Eye (tissue), 1 donor: ENCODE results near the gene CLEC11A.

Experiments
- DNase-seq: peaks from one replicate; pipeline ENCODE4 v3.0.0-alpha.2; 2015

CLEC11A gene

DNA sequence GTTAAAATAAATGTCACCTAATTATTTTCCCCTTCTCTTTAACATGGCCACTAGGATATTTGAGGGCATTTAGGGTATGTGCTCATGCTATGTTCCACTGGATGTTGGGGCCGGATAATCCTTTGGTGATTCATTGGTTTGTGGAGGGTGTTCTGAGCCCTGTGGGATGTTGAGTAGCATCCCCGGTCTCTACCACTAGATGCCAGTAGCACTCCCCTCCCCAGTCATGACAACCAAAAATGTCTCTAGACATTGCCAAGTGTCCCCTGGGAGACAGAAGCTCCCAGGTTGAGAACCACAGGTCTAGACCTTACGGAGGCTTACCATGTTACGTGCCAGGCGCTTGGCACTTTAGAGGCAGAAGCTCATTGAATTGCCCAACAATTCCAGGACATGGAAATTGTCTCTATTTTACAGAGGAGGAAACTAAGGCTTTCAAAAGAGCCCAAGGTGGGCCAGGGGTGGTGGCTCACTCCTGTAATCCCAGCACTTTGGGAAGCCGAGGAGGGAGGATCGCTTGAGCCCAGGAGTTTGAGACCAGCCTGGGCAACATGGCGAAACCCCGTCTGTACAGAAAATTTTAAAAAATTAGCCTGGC lies 17.6 kb upstream of the CLEC11A start:
- DNase-seq: peak; percentile 75

DNA sequence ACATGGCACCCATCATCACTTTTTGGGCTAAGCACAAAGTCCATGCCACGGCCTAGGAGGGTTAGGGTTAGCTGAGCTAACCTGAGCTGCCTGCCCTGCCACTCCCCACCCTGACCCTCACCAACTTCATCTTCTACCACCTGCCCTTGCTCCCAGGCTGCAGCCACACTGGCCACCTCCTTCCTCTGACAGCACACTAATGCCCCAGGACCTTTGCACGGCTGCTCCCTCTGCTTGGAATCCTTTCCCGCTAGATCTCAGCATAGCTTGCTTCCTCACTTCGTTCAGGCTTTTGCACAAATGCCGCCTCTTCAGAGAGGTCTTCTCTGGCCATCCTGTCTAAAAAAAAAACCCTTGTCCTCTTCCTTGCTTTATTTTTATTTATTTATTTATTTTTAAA lies 16.8 kb upstream of the CLEC11A start:
- DNase-seq: no peak

DNA sequence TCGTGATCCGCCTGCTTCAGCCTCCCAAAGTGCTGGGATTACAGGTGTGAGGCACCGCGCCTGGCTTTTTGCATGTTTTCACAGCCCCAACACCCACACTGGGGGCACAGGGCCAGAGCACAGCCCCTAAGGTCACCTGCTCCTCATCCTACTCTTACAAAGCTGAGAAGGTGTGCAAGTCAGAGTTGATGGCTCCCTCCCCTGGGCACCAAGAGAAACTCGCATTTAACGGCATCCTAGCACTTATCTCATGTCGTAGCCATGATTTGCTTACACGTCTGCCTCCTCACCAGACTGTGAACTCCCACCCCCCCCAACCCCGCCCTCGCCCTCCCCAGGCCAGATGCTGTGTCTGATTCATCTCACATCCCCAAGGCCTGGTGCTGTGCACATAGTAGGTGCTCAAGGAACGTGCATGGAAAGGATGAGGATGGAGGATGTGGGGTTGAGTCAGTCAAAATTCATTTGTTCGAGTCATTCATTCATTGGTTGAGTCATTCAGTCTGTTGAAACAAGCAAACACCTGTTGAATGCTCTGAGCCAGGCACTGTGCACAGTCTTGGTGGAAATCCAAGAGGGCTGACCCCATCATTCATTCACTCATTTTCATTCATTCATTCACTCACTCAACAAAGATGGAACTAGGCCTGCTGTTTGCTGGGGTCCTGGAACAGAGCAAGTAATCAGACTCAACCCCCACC lies 14.8 kb upstream of the CLEC11A start:
- DNase-seq: no peak

DNA sequence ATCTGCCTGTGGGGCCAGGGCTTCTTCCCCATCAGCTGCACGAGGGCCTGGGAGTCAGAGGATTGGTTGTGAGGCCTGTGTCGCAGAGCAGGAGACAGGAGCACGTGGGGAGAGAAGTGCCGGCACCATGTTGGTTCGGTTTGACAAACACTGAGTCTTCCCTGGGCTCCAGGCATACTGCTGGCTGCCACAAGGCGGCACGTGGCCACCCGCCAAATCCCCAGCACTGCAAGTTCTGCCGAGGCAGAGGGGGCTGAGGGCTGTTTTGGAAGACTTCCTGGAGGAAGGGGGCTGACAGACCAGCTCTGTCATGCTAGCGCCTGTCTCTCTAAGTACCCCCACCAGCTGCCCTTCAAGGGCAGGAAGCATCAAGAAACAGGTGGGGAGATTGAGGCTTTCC lies 13.1 kb upstream of the CLEC11A start:
- no peak for DNase-seq

DNA sequence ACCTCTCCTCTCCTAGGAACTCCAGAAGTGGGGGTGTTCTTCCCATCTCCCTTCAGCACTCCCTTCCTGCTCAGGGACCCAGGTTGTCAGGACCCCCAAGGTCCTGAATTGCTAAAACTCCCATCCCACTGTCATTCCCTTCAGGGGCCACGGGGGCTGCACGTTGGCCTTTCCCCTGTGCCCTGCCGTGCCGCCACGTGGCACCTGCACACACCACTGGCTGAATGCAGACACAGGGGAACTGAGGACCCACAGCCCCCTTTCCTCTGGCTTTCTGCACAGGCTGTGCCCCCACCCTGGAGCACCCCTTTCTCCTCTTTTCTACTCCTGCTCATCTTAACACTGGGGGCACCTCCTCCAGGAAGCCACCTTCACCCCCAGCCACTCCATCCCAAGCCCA lies 12.6 kb upstream of the CLEC11A start:
- no peak for DNase-seq

DNA sequence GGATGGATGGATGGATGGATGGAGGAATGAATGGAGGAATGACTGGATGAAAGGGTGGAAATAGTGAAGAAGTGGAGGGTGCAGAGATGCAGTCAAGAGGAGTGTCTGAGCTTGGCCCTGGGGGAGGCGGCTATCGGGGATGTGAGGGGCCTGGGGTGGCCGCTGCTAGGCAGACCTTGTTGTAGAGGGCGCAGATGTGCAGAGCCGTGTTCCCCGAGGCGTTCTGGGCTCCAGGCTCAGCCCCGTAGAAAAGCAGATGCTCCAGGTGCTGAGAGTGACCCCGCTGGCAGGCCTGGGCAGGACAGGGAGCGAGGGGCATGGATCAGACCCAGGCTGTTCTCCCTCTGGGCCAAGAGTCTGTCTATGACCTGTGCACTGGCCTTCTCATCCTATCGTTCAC lies 12.0 kb upstream of the CLEC11A start:
- DNase-seq: no peak

DNA sequence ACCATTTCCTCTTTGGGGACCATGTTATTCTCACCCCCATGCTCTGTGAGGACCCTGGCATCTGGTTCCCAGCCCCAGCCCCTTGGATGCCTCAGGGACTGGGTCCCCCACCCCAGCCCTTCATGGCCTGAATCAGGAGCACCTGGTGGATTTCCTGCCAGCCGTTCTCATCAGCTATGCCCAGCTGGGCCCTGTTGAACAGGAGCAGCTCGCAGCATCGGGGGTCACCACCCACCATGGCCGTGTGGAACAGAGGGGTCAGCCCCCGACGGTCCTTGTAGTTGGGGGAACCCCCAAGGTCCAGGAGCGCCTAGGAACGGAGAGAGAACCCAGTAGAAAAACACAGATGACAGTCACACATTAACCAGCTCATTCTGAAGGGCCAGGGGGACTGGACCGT lies 11.4 kb upstream of the CLEC11A start:
- no peak for DNase-seq

DNA sequence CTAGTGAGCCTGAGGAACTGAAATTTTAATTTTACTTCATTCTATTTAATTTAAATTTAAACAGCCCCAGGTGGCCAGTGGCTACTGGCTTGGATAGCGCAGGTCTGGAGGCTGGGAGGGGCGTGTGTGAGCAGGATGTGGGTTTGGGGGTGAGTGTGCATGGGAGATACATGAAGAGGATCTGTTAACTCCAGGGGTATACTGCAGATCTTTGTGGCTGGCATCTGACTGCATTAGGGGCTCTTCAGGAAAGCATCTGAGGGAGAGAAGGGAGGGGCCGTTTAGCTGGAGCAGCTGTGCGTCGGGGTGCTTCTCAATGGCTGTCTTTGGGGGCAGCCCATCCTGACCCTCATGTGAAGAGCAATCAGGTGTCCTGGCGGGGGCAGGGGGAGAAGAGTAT lies 10.3 kb upstream of the CLEC11A start:
- no peak for DNase-seq

DNA sequence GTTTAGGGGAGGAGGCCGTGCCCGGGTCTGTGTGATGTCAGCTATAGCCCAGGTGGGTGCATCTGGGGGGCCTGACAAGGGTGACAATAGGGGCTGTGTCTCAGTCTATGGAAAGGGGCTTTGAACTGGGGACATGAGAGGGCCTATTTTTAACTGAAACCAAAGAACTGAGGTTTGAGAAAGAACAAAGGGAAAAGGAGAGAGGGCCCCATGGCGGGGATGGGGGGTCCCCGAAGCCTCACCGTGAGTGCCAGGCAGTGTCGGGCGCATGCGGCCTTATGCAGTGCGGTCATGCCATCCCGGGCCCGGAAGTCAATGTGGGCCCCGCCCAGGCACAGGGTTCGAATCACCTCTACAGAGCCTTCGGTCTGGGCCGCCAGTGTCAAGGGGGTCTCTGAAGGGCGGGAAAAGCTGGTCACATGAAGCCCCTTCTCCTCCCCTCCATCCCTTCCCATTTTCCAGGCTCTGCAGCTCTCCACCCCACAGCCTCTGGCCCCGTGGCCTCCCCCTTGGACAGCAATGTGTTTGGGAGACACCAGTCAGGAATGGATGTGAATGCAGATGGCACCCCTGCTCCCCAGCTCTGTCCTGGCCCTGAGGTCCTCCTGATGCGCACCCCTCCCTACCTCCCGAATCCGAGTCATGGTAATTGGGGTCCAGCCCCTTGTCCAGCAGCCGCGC lies 9.5 kb upstream of the CLEC11A start:
- no peak for DNase-seq

DNA sequence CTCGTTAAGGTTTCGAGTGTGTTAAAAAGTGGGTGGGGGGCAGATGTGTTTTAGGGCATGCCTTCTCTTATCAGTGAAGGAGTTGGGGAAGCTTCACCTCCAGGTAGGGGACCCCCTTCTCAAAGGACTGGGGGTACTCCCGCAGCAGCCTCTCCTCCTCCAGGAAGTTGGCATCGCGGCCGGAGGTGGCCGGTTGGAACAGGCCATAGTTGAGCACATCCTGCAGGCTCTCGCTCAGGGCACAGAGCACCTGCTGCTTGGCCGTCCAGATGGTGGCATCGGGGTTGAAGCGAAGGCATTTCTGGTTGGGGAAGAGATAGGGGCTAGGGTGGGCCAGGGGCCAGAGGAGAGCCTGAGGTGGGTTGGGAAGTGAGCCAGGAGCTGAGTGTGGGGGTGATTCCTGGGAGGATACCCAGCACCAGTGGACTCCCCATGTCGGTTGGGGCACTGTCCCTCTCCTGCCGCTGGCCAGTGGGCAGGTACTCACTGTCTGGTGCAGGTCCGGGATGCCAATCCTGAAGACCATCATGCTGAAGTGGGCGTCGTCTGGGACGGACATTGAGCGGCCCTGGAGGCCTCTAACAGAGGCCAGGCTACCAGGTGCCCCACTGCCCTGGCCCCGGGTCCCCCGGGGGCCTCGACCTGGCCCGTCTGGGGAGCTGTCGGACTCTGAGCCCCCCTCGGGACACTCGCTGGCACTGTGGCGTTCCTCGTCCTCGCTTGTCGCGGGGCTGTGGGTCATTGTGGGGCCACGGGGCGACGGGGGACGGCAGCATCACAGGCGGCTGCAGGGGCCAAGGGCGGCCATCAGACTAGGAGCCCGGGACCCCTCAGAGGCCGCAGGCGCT lies 6.8 kb upstream of the CLEC11A start:
- no peak for DNase-seq

DNA sequence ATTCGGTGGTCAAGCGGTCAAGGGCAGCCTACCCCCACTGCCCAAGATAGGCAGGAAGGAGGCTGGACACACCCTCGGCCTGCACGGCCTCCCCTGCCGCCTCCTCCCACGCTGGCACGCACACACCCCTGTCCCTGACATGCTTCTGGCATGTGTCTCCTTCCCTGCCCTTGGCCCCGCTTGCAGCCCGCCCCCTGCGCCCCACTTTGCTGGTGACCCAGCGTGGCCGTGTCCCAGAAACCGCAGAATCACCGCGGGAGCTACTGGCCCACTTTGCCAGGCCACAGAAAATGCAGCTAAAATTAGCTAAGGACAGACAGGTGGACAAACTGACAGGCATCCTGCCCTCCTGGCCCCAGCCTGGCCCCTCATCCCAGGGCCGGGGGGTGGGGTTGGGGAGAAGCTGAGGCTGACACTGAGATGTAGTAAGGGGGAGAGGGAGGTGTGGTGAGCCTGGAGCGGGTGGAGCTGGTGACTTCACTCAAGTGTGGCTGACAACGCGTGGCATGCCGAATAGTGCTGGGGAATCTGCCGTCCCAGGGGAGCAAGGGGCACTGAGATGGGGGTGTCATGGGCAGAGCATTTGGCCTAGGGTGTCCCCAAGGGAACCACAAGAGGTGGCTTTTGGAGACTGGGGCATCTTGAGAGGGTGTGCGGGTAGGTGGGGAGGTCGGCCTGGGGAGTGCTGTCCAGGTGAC lies 6.0 kb upstream of the CLEC11A start:
- peak; percentile 29 for DNase-seq

DNA sequence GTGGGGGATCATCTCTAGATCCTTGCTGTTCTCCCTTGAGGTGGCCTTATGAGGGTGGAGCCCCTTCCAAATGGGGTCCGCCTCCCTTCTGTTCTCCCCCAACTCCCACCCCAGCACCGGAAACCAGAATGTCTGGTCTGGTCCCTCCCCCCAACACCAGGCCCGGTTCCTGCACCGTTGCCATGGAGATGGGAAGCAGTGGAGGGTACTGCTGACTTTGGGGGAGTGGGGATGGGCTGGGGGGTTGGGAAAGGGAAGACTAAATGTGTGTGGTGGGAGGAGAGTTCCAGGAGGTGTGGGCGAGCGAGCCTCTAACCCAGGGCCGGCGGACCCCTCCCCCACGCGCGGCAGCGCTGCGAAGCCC lies 5.3 kb upstream of the CLEC11A start:
- DNase-seq: peak; percentile 23

DNA sequence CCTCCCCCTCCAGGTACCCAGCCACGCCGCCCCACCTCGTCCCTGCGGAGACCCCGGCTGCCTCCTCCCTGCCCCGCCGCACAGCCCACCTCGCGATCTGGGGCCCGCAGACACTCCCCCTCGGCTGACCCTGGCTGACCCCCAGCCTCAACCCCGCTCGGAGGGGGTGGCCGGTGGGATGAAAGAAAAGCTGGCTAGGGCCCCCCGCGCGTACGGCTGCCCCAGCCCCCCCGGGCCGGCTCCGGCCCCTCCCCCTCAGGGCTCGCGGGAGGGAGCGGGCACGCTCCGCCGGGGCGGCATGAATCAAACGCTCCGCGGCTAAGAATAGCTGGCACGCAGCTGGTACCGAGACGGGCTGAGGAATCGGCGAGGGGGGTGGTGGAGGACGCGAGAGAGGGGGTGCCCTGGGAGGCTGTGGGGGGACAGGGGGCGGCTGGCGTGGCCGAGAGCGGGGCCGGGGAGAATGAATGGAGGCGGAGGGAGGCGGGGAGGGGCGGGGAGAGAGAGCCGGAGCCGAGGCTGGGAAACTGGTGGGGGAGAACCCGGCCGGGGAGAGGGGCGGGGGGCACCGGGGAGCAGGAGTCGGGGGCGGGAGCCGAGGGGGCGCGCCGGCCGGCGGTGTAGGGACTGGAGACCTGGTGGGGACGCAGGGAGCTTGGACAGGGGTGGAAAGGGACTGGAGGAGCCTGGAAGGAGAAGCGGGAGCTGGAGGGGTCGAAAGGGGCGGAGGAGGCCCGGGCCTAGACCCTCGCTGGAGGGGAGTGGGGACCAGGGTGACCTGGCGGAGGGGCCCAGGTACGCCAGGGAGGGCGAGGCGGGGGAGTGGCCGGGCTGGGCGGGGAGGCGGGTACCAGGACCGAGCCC lies 4.7 kb upstream of the CLEC11A start:
- DNase-seq: peak; percentile 59

DNA sequence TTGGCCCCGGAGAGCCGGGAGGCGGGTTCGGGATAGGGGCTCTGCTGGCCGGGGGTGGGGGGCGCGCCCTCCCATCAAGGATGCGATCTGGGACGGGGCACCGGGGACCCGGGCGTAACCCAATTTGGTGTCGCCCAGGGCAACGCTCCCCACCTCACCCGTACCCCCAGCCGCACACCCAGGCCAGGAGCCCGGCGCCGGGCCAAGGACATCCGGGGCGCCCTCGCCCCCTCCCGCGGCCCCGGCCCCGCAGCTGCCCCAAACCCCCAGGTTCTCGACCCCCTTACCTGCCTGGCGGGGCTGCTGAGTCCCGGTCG lies 4.1 kb upstream of the CLEC11A start:
- DNase-seq: no peak

DNA sequence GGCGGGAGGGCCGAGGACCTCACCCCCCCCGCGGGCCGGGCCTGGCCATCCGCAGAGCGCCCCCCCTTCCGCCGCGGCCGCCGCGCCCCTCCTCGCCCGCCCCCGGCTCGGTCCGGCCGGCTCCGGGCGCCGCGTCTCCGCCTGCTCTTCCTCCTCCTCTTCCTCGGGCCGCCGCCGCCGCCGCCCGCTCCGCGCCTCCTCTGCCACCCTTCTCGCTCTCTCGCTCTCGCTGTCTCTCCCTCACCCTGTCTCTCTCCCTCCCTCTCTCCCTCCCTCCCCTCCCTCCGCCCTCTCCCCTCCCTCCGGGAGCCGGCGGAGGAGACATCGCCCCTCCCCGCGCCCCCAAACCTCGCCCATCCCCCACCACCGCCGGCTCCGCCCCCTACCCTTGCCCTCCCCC lies 3.6 kb upstream of the CLEC11A start, which contains the start of gene SHANK1:
Gene SHANK1, minus strand, starts transcription at position 237 of the 400 bp plus-strand sequence. CDS start 2,883 bp downstream, outside the sequence.
- peak; percentile 75 for DNase-seq

DNA sequence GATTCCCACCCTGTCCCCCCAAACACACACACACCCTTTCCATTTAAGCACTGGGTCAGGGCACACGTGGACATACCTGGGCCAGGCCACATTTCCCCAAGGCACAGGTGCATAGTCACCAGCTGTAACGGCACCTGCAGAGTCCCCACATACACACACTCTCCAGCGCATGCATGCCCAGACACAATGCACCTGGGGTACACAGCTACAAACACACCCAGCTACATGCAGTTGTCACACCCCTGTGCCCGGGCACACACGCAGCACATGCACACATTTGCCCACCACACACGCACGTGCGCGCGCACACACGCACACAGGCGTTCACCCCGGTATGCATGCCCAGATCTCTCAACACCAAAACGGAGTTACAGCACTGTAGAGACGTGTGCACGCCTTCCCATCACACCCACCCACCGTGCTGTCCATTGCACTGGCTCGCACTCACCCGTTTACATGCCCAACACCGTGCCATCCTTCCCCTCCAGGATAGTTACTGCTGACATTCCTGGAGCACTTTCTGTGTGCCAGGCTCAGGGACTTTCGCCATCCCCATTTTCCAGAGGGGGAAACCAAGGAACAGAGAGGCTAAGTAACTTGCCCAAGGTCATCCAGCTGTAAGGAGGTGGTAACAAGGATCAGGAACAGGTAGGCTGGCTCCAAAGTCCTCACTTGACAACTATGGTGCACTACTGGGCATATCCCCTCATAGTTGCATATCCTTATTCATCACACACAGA lies 2.8 kb upstream of the CLEC11A start:
- DNase-seq: peak; percentile 24

DNA sequence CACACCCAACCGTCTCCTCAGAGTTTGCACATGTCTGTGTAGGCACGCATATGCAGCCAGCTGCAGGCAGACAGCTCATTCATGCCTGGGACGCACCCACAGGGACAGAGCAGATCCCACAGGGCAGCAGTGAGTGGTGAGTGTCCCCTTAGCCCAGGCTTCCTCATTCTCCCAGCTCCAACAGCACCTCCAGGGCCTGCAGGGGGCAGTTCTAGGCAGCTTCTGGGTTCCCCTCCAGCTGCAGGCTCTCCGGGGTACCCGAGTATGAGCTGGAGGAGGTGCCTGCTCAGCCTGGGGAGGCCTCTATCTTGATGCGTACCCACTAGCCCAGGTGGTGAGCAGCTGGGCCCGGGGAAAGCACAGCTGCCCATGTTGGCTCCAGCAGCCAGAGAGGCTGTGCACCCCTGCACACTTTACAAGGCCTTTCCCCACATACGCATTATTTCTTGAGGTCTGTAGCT lies 2.2 kb upstream of the CLEC11A start:
- peak; percentile 42 for DNase-seq

DNA sequence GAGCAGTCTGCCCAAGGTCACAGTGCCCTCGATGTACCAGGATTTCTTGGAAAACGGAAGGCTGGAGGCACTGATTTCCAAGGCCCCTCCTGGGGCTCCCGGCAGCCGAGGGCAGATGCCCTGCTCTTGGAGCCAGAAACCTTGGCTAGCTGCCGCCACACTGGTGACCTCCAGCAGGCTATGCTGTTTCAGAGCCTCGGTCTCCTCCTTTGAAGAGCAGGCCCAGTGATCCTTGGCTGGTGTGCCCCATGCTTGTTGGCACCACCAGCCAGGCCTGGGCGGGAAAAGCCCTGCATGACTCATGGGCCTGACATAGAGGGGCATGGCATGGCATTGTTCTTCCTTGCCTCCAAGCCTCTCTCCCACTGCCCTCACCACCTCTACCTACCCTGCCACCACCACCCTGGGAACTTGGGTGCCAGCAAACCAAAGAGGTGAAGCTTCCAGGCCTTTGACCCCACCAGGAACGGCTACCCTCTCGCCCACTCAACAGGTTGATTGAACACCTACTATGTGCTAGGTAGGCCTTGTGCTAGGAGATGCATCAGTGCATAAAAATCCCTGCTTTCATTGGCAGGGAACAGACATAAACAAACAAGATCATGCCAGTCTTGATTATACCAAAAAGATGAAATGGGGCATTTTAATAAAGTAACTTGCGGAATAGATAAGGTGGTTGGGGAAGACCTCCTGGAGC lies 1.6 kb upstream of the CLEC11A start:
- peak; percentile 6 for DNase-seq

DNA sequence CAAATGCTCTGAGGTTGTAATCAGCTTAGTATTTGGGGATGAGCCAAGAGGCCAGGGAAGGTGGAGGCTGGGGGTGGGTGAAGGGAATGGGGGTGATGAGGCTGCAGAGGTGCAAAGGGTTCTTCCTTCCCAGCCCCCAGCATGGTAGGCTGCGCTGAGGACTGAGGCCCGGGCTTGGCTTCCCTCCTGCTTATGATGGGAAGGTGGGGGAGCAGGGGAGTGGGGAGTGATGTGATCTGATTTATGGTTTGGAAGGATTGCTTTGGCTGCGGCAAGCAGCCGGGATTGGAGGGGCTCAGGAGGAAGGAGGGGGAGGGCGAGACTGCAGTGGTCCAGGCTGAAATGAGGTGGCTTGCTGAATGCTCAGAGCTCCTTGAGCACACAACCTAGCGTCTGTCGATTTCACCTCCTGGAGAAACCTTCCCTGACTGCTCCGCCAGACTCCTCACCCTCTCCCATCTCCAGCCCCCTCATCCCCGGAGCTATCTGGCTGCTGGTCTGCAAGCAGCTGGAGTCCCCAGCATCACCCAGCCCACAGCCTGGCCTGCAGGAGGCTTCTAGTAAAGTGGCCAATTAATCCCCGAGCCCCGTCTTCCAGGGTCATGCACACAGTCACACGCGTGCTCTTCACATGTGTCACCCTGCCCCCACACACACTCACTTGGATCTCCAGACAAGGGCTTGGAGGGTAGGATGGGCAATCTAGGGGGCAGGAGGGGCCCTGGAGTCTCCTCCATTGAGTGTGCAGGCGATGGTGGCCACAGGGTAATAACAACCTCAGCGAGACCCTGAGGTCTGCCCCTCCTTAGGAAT lies 757 bp upstream of the CLEC11A start:
- peak; percentile 45 for DNase-seq
